Left lung (tissue), 10 donors: Measurements from ENCODE around the gene VSIG10L. TPM values are rescaled to one million over a fixed set of nuclear protein-coding genes. Genes with fewer than 3 reads are reported as not detected.

ENCODE experiments used
- ATAC-seq: fragments of 200-7000 bp; cut with Tn5 transposase; one replicate; pipeline ENCODE4 v1.9.1; 2020; ENCODE audit warnings: moderate library complexity
- DNase-seq, 4 donors: peaks; one replicate each; pipeline ENCODE4 v3.0.0-alpha.2; 2013 to 2020
- H3K27ac ChIP-seq, 2 donors: fragments of 200-600 bp; sonication (generic) in 1 of 2; one replicate each; pipeline versions ENCODE4 v1.5.0 to v1.8.0; 2020 to 2021
- H3K27me3 ChIP-seq, 2 donors: fragments of 200-600 bp; sonication (generic) in 1 of 2; one replicate each; pipeline versions ENCODE4 v1.5.0 to v1.8.0; 2020 to 2021
- H3K36me3 ChIP-seq, 2 donors: fragments of 200-600 bp; sonication (generic) in 1 of 2; one replicate each; pipeline versions ENCODE4 v1.5.0 to v1.8.0; 2020 to 2021
- H3K4me1 ChIP-seq, 2 donors: fragments of 200-600 bp; one replicate each; pipeline ENCODE4 v1.8.0; 2021
- H3K4me3 ChIP-seq, 2 donors: fragments of 200-600 bp; sonication (generic) in 1 of 2; one replicate each; pipeline versions ENCODE4 v1.5.0 to v1.8.0; 2020 to 2021; ENCODE audit warnings: mild to moderate bottlenecking in 1 of 2
- H3K9me3 ChIP-seq, 2 donors: fragments of 200-600 bp; sonication (generic) in 1 of 2; one replicate each; pipeline versions ENCODE4 v1.5.0 to v1.8.0; 2020 to 2021
- CTCF ChIP-seq, 2 donors: fragments of 200-600 bp; sonication (generic) in 1 of 2; IDR thresholded peaks; one replicate each; pipeline versions ENCODE4 v1.5.0 to v1.8.0; 2021; ENCODE audit warnings: antibody characterized with exemption in 2 of 2
- intact Hi-C, 2 donors: fragments of 100-400 bp; cut with DNase I; formaldehyde crosslinking; loops; one replicate each; pipeline versions ENCODE4 v1.11.2 to v1.14.2; 2022
- polyA plus RNA-seq, 6 donors: library from polyadenylated mRNA; unstranded; fragments of 120-200 nt; gene quantifications; one replicate each; pipeline ENCODE4 v1.2.1, GENCODE V29; 2013; ENCODE audit not compliant: insufficient read length in 6 of 6
- total RNA-seq, 2 donors: library from RNA; stranded (reverse); fragmentation: NEBNext Ultra II Directional; extraction: Animal tissue kit (Norgen Biotek cat#: 25700); gene quantifications; one replicate each; pipeline ENCODE4 v1.2.1, GENCODE V29; 2021
- donor health status: DM: no; HTN: yes; CAD: no.
- donor health status: DM: no; HTN: no; CAD: no.

The VSIG10L gene
- total and polyA plus RNA-seq, 8 donors: 3.5 to 5.2 (median 3.7) TPM

- H3K27ac ChIP-seq: no peak overlapping the region
- H3K4me3 ChIP-seq: no peak overlapping the region
- DNase-seq: no peak
- TF ChIP-seq CTCF (IDR thresholded peaks at IDR 0.05): no peak
- ATAC-seq: no peak
- no peaks in the 10 kb centered on the region for H3K9me3 ChIP-seq
- peaks cover 0 to 53% of the 10 kb centered on the region in 2 donors for H3K27me3 ChIP-seq
- H3K4me1 ChIP-seq: no peaks in the 10 kb centered on the region
- H3K36me3 ChIP-seq: no peaks in the 10 kb centered on the region
- intact Hi-C loops: no loop called here
Measured at GRCh38 chr19:51294211-51294976, 47.5 kb downstream of the VSIG10L start.

GRCh38 chr19:51293571-51294210 lies 48.2 kb downstream of the VSIG10L start:
- Histone ChIP-seq H3K27ac (no peak overlapping the region), H3K4me1 (no peaks in the 10 kb centered on the region), H3K4me3 (no peak overlapping the region), H3K9me3 (no peaks in the 10 kb centered on the region), H3K27me3 (peaks cover 0 to 50% of the 10 kb centered on the region in 2 donors), H3K36me3 (no peaks in the 10 kb centered on the region)
- no peak for TF ChIP-seq CTCF (IDR thresholded peaks at IDR 0.05)
- intact Hi-C loops: no loop called here
- no peak for ATAC-seq
- DNase-seq: no peak

GRCh38 chr19:51292971-51293370 lies 49.0 kb downstream of the VSIG10L start:
- no peak for TF ChIP-seq CTCF (IDR thresholded peaks at IDR 0.05)
- intact Hi-C loops: no loop called here
- DNase-seq (no peak), ATAC-seq (no peak)
- Histone ChIP-seq H3K36me3 (no peaks in the 10 kb centered on the region), H3K27me3 (peaks cover 0 to 57% of the 10 kb centered on the region in 2 donors), H3K4me1 (no peaks in the 10 kb centered on the region), H3K9me3 (no peaks in the 10 kb centered on the region), H3K4me3 (no peak overlapping the region), H3K27ac (no peak overlapping the region)

- TF ChIP-seq CTCF (IDR thresholded peaks at IDR 0.05): no peak
- no peak for DNase-seq
- H3K27me3 ChIP-seq: peaks cover 0 to 44% of the 10 kb centered on the region in 2 donors
- intact Hi-C loops: no loop called here
- no peaks in the 10 kb centered on the region for H3K36me3 ChIP-seq
- H3K4me3 ChIP-seq: no peak overlapping the region
- ATAC-seq: no peak
- no peaks in the 10 kb centered on the region for H3K4me1 ChIP-seq
- H3K9me3 ChIP-seq: no peaks in the 10 kb centered on the region
- H3K27ac ChIP-seq: no peak overlapping the region
Measured at GRCh38 chr19:51289635-51290034, 52.3 kb downstream of the VSIG10L start.

- ATAC-seq: no peak
- intact Hi-C loops: no loop called here
Measured at GRCh38 chr19:51285682-51286081, 56.3 kb downstream of the VSIG10L start.

More at GRCh38 chr19:51285682-51286081, 56.3 kb downstream of the VSIG10L start:
- TF ChIP-seq CTCF (IDR thresholded peaks at IDR 0.05): no peak
- peaks cover 0 to 34% of the 10 kb centered on the region in 2 donors for H3K27me3 ChIP-seq
- H3K27ac ChIP-seq: no peak overlapping the region
- no peak overlapping the region for H3K4me3 ChIP-seq
- DNase-seq: no peak
- H3K9me3 ChIP-seq: peaks cover 0 to 6% of the 10 kb centered on the region in 2 donors
- H3K4me1 ChIP-seq: no peaks in the 10 kb centered on the region
- no peaks in the 10 kb centered on the region for H3K36me3 ChIP-seq
